Activated naive CD4-positive, alpha-beta T cell treated with anti-CD3 and anti-CD28 coated beads for 36 hours (primary cell): ENCODE measurements around the gene FGD4. TPM values are rescaled to one million over a fixed set of nuclear protein-coding genes. Genes with fewer than 3 reads are reported as not detected.
A peak's percentile ranks its signal among the peaks of the same experiment; 100 is the strongest.
"Not testable (repeated sequence)": the region's sequence is repeated elsewhere in the genome, so short reads cannot be mapped to it uniquely, and the experiment has no call there.

Experiments
- CTCF ChIA-PET: fragments of 350-600 bp; sonication (Branson Sonifier 250); formaldehyde crosslinking; loops from one replicate; lab custom pipeline; 2021; ENCODE audit warnings: antibody characterized with exemption; lab: Charles Lee
- DNase-seq: peaks from one replicate; pipeline ENCODE4 v3.0.0-alpha.2; 2020
- H3K27ac Mint-ChIP-seq: one replicate; pipeline ENCODE4 v1.8.0; 2021; ENCODE audit warnings: mild to moderate bottlenecking, mixed read lengths
- H3K27me3 Mint-ChIP-seq: one replicate; pipeline ENCODE4 v1.8.0; 2021; ENCODE audit warnings: low read depth, mixed read lengths
- H3K36me3 Mint-ChIP-seq: one replicate; pipeline ENCODE4 v1.8.0; 2021; ENCODE audit warnings: low read depth, mixed read lengths
- H3K4me1 Mint-ChIP-seq: one replicate; pipeline ENCODE4 v1.8.0; 2021; ENCODE audit warnings: low read depth, mixed read lengths
- H3K4me3 Mint-ChIP-seq: one replicate; pipeline ENCODE4 v1.8.0; 2021; ENCODE audit warnings: mild to moderate bottlenecking, moderate library complexity, mixed read lengths
- H3K9me3 Mint-ChIP-seq: one replicate; pipeline ENCODE4 v1.8.0; 2021; ENCODE audit warnings: mixed read lengths
- intact Hi-C: fragments of 100-400 bp; cut with micrococcal nuclease; formaldehyde crosslinking; loops from one replicate; pipeline ENCODE4 v1.15.1; 2023
- total RNA-seq, 2 experiments: library from RNA; stranded (reverse); gene quantifications; one replicate each; pipeline ENCODE4 v1.2.3, GENCODE V29; 2021

FGD4 gene
- total RNA-seq, 2 experiments from 2014 or later = 0.15 to 0.17 TPM

- no peaks in the 10 kb centered on the region for H3K4me1 Mint-ChIP-seq
- intact Hi-C loops = no loop called here
- CTCF ChIA-PET = no interaction called here
- H3K36me3 Mint-ChIP-seq = no peaks in the 10 kb centered on the region
- H3K9me3 Mint-ChIP-seq = no peaks in the 10 kb centered on the region
- no peak overlapping the region for H3K4me3 Mint-ChIP-seq
- DNase-seq = no peak
- H3K27ac Mint-ChIP-seq = no peak overlapping the region
- H3K27me3 Mint-ChIP-seq = no peaks in the 10 kb centered on the region
Observed at GRCh38 chr12:32561931-32562341, 162.6 kb downstream of the FGD4 start.

GRCh38 chr12:32562413-32562812 is 163.1 kb downstream of the FGD4 start:
- H3K4me3 Mint-ChIP-seq, H3K27me3 Mint-ChIP-seq, H3K36me3 Mint-ChIP-seq, intact Hi-C loops, H3K4me1 Mint-ChIP-seq, CTCF ChIA-PET, H3K9me3 Mint-ChIP-seq, H3K27ac Mint-ChIP-seq, DNase-seq: not testable (repeated sequence)

- Mint-ChIP-seq H3K36me3 (no peaks in the 10 kb centered on the region), H3K9me3 (no peaks in the 10 kb centered on the region), H3K4me3 (no peak overlapping the region), H3K27ac (no peak overlapping the region), H3K27me3 (no peaks in the 10 kb centered on the region), H3K4me1 (no peaks in the 10 kb centered on the region)
- intact Hi-C loops = no loop called here
- no peak for DNase-seq
- CTCF ChIA-PET = no interaction called here
Observed at GRCh38 chr12:32566663-32567295, 167.4 kb downstream of the FGD4 start.

- Mint-ChIP-seq H3K36me3 (no peaks in the 10 kb centered on the region), H3K4me1 (no peaks in the 10 kb centered on the region), H3K4me3 (no peak overlapping the region), H3K27ac (no peak overlapping the region), H3K27me3 (no peaks in the 10 kb centered on the region), H3K9me3 (no peaks in the 10 kb centered on the region)
- intact Hi-C loops = no loop called here
- no peak for DNase-seq
- CTCF ChIA-PET = no interaction called here
Observed at GRCh38 chr12:32567296-32567674, 167.9 kb downstream of the FGD4 start.

- H3K9me3 Mint-ChIP-seq = no peaks in the 10 kb centered on the region
- no peaks in the 10 kb centered on the region for H3K27me3 Mint-ChIP-seq
- no peak overlapping the region for H3K27ac Mint-ChIP-seq
- no peaks in the 10 kb centered on the region for H3K4me1 Mint-ChIP-seq
- CTCF ChIA-PET = interaction anchor here (0.6 kb wide), 1 partner anchor 1309 kb away, joined by 5 read pairs; no protein-coding TSS in a partner anchor
- intact Hi-C loops = no loop called here
- no peaks in the 10 kb centered on the region for H3K36me3 Mint-ChIP-seq
- DNase-seq = no peak
- H3K4me3 Mint-ChIP-seq = no peak overlapping the region
Observed at GRCh38 chr12:32568228-32568627, 168.9 kb downstream of the FGD4 start.

GRCh38 chr12:32569259-32569658 is 169.9 kb downstream of the FGD4 start:
- H3K27me3 Mint-ChIP-seq = no peaks in the 10 kb centered on the region
- CTCF ChIA-PET = no interaction called here
- no peaks in the 10 kb centered on the region for H3K9me3 Mint-ChIP-seq
- intact Hi-C loops = no loop called here
- H3K4me3 Mint-ChIP-seq = no peak overlapping the region
- H3K4me1 Mint-ChIP-seq = no peaks in the 10 kb centered on the region
- no peak for DNase-seq
- H3K36me3 Mint-ChIP-seq = no peaks in the 10 kb centered on the region
- no peak overlapping the region for H3K27ac Mint-ChIP-seq

GRCh38 chr12:32574585-32574984 is 175.2 kb downstream of the FGD4 start:
- no peak overlapping the region for H3K27ac Mint-ChIP-seq
- intact Hi-C loops = no loop called here
- no peaks in the 10 kb centered on the region for H3K36me3 Mint-ChIP-seq
- peaks cover 3% of the 10 kb centered on the region for H3K27me3 Mint-ChIP-seq
- no peak overlapping the region for H3K4me3 Mint-ChIP-seq
- H3K4me1 Mint-ChIP-seq = no peaks in the 10 kb centered on the region
- no peak for DNase-seq
- H3K9me3 Mint-ChIP-seq = no peaks in the 10 kb centered on the region
- CTCF ChIA-PET = no interaction called here

- CTCF ChIA-PET = no interaction called here
- Mint-ChIP-seq H3K4me1 (peaks cover 6% of the 10 kb centered on the region), H3K36me3 (no peaks in the 10 kb centered on the region), H3K4me3 (no peak overlapping the region), H3K27ac (no peak overlapping the region), H3K27me3 (peaks cover 3% of the 10 kb centered on the region), H3K9me3 (no peaks in the 10 kb centered on the region)
- intact Hi-C loops = no loop called here
- DNase-seq = no peak
Observed at GRCh38 chr12:32577328-32577727, 178.0 kb downstream of the FGD4 start.

- CTCF ChIA-PET = interaction anchor here (0.8 to 1.4 kb wide), 2 partner anchors 89 to 172 kb away, joined by 3 to 4 read pairs; partner anchors contain the start of gene YARS2
- Mint-ChIP-seq H3K9me3 (no peaks in the 10 kb centered on the region), H3K4me1 (peaks cover 32% of the 10 kb centered on the region), H3K27me3 (no peaks in the 10 kb centered on the region), H3K36me3 (no peaks in the 10 kb centered on the region), H3K27ac (no peak overlapping the region), H3K4me3 (no peak overlapping the region)
- intact Hi-C loops = no loop called here
- DNase-seq = no peak
Observed at GRCh38 chr12:32583534-32583933, 184.2 kb downstream of the FGD4 start.

- H3K4me1 Mint-ChIP-seq = peaks cover 48% of the 10 kb centered on the region
- no peaks in the 10 kb centered on the region for H3K27me3 Mint-ChIP-seq
- H3K9me3 Mint-ChIP-seq = no peaks in the 10 kb centered on the region
- no peak overlapping the region for H3K4me3 Mint-ChIP-seq
- no peak for DNase-seq
- CTCF ChIA-PET = interaction anchor here (0.6 kb wide), 1 partner anchor 30 kb away, joined by 5 read pairs; no protein-coding TSS in a partner anchor
- no peak overlapping the region for H3K27ac Mint-ChIP-seq
- H3K36me3 Mint-ChIP-seq = no peaks in the 10 kb centered on the region
- intact Hi-C loops = loop anchor here (5.0 kb wide), 2 partner anchors 72 to 128 kb away; no protein-coding TSS in a partner anchor
Observed at GRCh38 chr12:32585680-32586079, 186.3 kb downstream of the FGD4 start.

- no peak for DNase-seq
- intact Hi-C loops = loop anchor here (5.0 kb wide), 2 partner anchors 71 to 129 kb away; no protein-coding TSS in a partner anchor
- Mint-ChIP-seq H3K4me3 (no peak overlapping the region), H3K27me3 (no peaks in the 10 kb centered on the region), H3K9me3 (no peaks in the 10 kb centered on the region), H3K36me3 (no peaks in the 10 kb centered on the region), H3K27ac (no peak overlapping the region), H3K4me1 (peaks cover 48% of the 10 kb centered on the region)
- CTCF ChIA-PET = no interaction called here
Observed at GRCh38 chr12:32586390-32586789, 187.0 kb downstream of the FGD4 start.

GRCh38 chr12:32587581-32588495 is 188.5 kb downstream of the FGD4 start:
- Mint-ChIP-seq H3K4me3 (no peak overlapping the region), H3K27me3 (no peaks in the 10 kb centered on the region), H3K36me3 (no peaks in the 10 kb centered on the region), H3K27ac (peak overlapping the region; percentile 55), H3K4me1 (peaks cover 40% of the 10 kb centered on the region), H3K9me3 (no peaks in the 10 kb centered on the region)
- CTCF ChIA-PET = no interaction called here
- DNase-seq = no peak
- intact Hi-C loops = loop anchor here (2.0 to 5.0 kb wide), 3 partner anchors 69 to 131 kb away; partner anchors contain the start of gene DNM1L
